Posterior vena cava (tissue), 2 donors: ENCODE measurements around the gene LSAMP. TPM values are rescaled to one million over a fixed set of nuclear protein-coding genes. Genes with fewer than 3 reads are reported as not detected.
"Not testable (repeated sequence)": the region's sequence is repeated elsewhere in the genome, so short reads cannot be mapped to it uniquely, and the experiment has no call there.

Source experiments
- DNase-seq: peaks from one replicate; pipeline ENCODE4 v3.0.0-alpha.2; 2020; ENCODE audit warnings: low spot score
- intact Hi-C, 2 donors: fragments of 100-400 bp; cut with DNase I; formaldehyde crosslinking; loops; one replicate each; pipeline versions ENCODE4 v1.14.1 to v1.14.2; 2022 to 2023
- total RNA-seq, 2 donors: library from RNA; stranded (reverse); fragmentation: NEBNext Ultra II Directional; extraction: Animal tissue kit (Norgen Biotek cat#: 25700); gene quantifications; one replicate each; pipeline ENCODE4 v1.2.1, GENCODE V29; 2021
- donor health status: DM: yes; HTN: yes; CAD: no.
- donor health status: DM: yes; HTN: yes; CAD: no.

The LSAMP gene
- total RNA-seq, 2 donors from 2014 or later: 3.7 to 11.9 TPM

- intact Hi-C loops: no loop called here
- DNase-seq: no peak
Observed at GRCh38 chr3:116263842-116264545, 181.3 kb downstream of the LSAMP start.

GRCh38 chr3:116260491-116260890, 184.8 kb downstream of the LSAMP start:
- DNase-seq: no peak
- intact Hi-C loops: no loop called here

GRCh38 chr3:116259984-116260383, 185.3 kb downstream of the LSAMP start:
- no peak for DNase-seq
- intact Hi-C loops: no loop called here

- intact Hi-C loops: no loop called here
- DNase-seq: no peak
Observed at GRCh38 chr3:116256843-116257485, 188.3 kb downstream of the LSAMP start.

GRCh38 chr3:116254541-116254940, 190.7 kb downstream of the LSAMP start:
- intact Hi-C loops: no loop called here
- no peak for DNase-seq

GRCh38 chr3:116253511-116253910, 191.8 kb downstream of the LSAMP start:
- no peak for DNase-seq
- intact Hi-C loops: no loop called here

- no peak for DNase-seq
- intact Hi-C loops: no loop called here
Observed at GRCh38 chr3:116247605-116248004, 197.7 kb downstream of the LSAMP start.

- intact Hi-C loops: no loop called here
- DNase-seq: no peak
Observed at GRCh38 chr3:116246406-116246980, 198.8 kb downstream of the LSAMP start.

- no peak for DNase-seq
- intact Hi-C loops: no loop called here
Observed at GRCh38 chr3:116242825-116243224, 202.5 kb downstream of the LSAMP start.

GRCh38 chr3:116241677-116242076, 203.6 kb downstream of the LSAMP start:
- DNase-seq: no peak
- intact Hi-C loops: no loop called here

- DNase-seq: no peak
- intact Hi-C loops: no loop called here
Observed at GRCh38 chr3:116240261-116240660, 205.0 kb downstream of the LSAMP start.

GRCh38 chr3:116238846-116239565, 206.3 kb downstream of the LSAMP start:
- intact Hi-C loops: no loop called here
- no peak for DNase-seq

GRCh38 chr3:116233711-116234357, 211.5 kb downstream of the LSAMP start:
- DNase-seq: no peak
- intact Hi-C loops: no loop called here

GRCh38 chr3:116230431-116231020, 214.8 kb downstream of the LSAMP start:
- no peak for DNase-seq
- intact Hi-C loops: no loop called here

- intact Hi-C loops: no loop called here
- DNase-seq: no peak
Observed at GRCh38 chr3:116226266-116226665, 219.0 kb downstream of the LSAMP start.

GRCh38 chr3:116216761-116217160, 228.5 kb downstream of the LSAMP start:
- intact Hi-C loops: no loop called here
- DNase-seq: no peak

GRCh38 chr3:116211901-116212300, 233.4 kb downstream of the LSAMP start:
- intact Hi-C loops: no loop called here
- DNase-seq: no peak

GRCh38 chr3:116208830-116209229, 236.5 kb downstream of the LSAMP start:
- intact Hi-C loops, DNase-seq: not testable (repeated sequence)

GRCh38 chr3:116200956-116201690, 244.2 kb downstream of the LSAMP start:
- no peak for DNase-seq
- intact Hi-C loops: no loop called here
